RWPE2 (cell line): ENCODE measurements around the gene KCTD20.

Source experiments
- ATAC-seq: fragments of 200-7000 bp; cut with Tn5 transposase; 3 replicates; pipeline ENCODE4 v1.9.1; 2021; ENCODE audit warnings: low read depth
- DNase-seq: peaks from one replicate; pipeline ENCODE4 v3.0.0-alpha.2; 2020; ENCODE audit warnings: low spot score
- H3K27ac ChIP-seq: fragments of 450-650 bp; 2 replicates; pipeline ENCODE4 v1.5.1; 2017; ENCODE audit warnings: mild to moderate bottlenecking; ENCODE audit not compliant: poor library complexity, severe bottlenecking
- H3K27me3 ChIP-seq: fragments of 250-450 bp; sonication (Bioruptor Pico); 2 replicates; pipeline ENCODE4 v1.5.1; 2021; ENCODE audit warnings: mild to moderate bottlenecking, moderate library complexity; ENCODE audit not compliant: insufficient read depth, poor library complexity, severe bottlenecking
- H3K36me3 ChIP-seq: fragments of 250-450 bp; sonication (Bioruptor Pico); 2 replicates; pipeline ENCODE4 v1.5.1; 2020; ENCODE audit warnings: low read depth, mild to moderate bottlenecking, moderate library complexity
- H3K4me1 ChIP-seq: fragments of 250-450 bp; sonication (Bioruptor Pico); 2 replicates; pipeline ENCODE4 v1.5.1; 2021; ENCODE audit warnings: mild to moderate bottlenecking, moderate library complexity; ENCODE audit not compliant: insufficient read depth, poor library complexity, severe bottlenecking
- H3K4me3 ChIP-seq: fragments of 250-450 bp; sonication (Bioruptor Pico); 2 replicates; pipeline ENCODE4 v1.5.1; 2021; ENCODE audit warnings: mild to moderate bottlenecking, moderate library complexity; ENCODE audit not compliant: severe bottlenecking
- H3K9me3 ChIP-seq: fragments of 250-450 bp; sonication (Bioruptor Pico); 2 replicates; pipeline ENCODE4 v1.5.1; 2021; ENCODE audit warnings: mild to moderate bottlenecking, moderate library complexity; ENCODE audit not compliant: severe bottlenecking
- TF ChIP-seq, protein P1 (sequence below): fragments of 450-650 bp; IDR thresholded peaks from one replicate; pipeline ENCODE4 v1.5.1; 2017; ENCODE audit warnings: mild to moderate bottlenecking, moderate library complexity; ENCODE audit not compliant: poor library complexity, severe bottlenecking

The KCTD20 gene

DNA sequence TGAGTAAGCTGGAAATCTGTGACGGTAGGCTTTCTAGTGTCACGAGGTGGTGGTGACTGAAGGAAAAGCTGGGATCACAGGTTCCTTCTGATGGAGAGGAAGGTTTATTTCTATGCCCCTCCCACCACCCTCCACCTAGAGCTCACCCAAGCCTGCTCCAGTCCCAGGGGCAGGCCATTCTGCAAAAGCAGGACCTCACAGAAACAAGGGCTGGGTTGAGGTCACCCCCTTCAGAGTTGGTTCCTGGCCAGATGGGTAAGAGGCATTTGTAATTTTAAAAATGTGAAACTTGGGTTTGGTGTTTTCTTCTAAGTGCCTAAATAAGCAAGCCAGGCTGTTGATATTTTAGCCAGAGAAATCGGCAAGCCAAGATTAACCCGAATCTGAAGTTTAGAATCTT lies 46.6 kb downstream of the KCTD20 start:
- no peak overlapping the region for H3K4me3 ChIP-seq
- H3K4me1 ChIP-seq = no peaks in the 10 kb centered on the region
- no peaks in the 10 kb centered on the region for H3K27me3 ChIP-seq
- H3K36me3 ChIP-seq = peaks cover 38% of the 10 kb centered on the region
- ATAC-seq = no peak
- H3K27ac ChIP-seq = no peak overlapping the region
- H3K9me3 ChIP-seq = no peaks in the 10 kb centered on the region
- no peak for DNase-seq
- TF ChIP-seq, protein P1, sequence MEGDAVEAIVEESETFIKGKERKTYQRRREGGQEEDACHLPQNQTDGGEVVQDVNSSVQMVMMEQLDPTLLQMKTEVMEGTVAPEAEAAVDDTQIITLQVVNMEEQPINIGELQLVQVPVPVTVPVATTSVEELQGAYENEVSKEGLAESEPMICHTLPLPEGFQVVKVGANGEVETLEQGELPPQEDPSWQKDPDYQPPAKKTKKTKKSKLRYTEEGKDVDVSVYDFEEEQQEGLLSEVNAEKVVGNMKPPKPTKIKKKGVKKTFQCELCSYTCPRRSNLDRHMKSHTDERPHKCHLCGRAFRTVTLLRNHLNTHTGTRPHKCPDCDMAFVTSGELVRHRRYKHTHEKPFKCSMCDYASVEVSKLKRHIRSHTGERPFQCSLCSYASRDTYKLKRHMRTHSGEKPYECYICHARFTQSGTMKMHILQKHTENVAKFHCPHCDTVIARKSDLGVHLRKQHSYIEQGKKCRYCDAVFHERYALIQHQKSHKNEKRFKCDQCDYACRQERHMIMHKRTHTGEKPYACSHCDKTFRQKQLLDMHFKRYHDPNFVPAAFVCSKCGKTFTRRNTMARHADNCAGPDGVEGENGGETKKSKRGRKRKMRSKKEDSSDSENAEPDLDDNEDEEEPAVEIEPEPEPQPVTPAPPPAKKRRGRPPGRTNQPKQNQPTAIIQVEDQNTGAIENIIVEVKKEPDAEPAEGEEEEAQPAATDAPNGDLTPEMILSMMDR = no peak

DNA sequence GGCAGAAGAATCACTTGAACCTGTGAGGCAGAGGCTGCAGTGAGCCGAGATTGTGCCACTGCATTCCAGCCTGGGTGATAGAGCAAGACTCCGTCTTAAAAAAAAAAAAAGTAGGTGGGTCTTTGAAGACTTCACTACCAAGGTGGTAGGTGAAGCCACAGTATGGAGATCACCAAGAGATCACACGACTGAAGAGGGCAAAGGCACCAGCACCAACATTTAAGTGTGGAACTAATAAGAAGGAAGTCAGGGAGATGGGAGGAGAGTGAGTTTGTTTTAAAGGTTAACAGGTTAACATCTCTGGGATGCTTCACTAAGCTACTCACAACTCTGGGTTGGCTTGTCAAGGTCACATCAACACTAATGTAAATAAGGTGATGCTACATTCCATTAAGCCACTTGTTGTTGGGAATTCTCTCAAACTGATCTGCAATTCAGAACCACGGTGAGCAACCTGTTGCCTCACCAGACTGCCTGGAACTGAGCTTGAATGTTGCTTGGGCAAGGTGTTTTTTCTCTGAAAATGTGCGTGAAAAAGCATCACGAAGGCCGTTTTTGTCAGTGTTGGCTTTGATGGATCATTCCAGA lies 48.7 kb downstream of the KCTD20 start:
- peaks cover 48% of the 10 kb centered on the region for H3K36me3 ChIP-seq

DNA sequence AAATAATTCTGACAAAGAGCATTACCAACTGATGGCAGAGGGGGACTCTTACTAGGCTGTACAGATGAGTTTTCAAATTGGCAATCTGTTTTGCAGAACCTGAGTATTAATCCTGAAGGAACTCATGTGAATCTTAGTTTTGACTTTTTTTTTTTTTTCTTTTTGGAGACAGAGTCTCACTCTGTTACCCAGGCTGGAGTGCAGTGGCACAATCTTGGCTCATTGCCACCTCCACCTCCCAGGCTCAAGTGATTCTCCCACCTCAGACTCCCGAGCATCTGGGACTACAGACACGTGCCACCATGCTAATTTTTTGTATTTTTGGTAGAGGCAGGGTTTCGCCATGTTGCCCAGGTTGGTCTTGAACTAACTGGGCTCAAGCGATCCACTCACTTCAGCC lies 49.3 kb downstream of the KCTD20 start:
- no peak overlapping the region for H3K4me3 ChIP-seq
- DNase-seq (no peak), ATAC-seq (no peak)
- peaks cover 51% of the 10 kb centered on the region for H3K36me3 ChIP-seq
- H3K27me3 ChIP-seq = no peaks in the 10 kb centered on the region
- no peak overlapping the region for H3K27ac ChIP-seq
- no peaks in the 10 kb centered on the region for H3K4me1 ChIP-seq
- no peaks in the 10 kb centered on the region for H3K9me3 ChIP-seq
- TF ChIP-seq, protein P1 = no peak

More for the DNA sequence above, 48.7 kb downstream of the KCTD20 start:
- H3K4me3 ChIP-seq = no peak overlapping the region
- H3K27ac ChIP-seq = no peak overlapping the region
- ATAC-seq (no peak), DNase-seq (no peak)
- no peaks in the 10 kb centered on the region for H3K9me3 ChIP-seq
- TF ChIP-seq, protein P1 = no peak
- no peaks in the 10 kb centered on the region for H3K4me1 ChIP-seq
- H3K27me3 ChIP-seq = no peaks in the 10 kb centered on the region

DNA sequence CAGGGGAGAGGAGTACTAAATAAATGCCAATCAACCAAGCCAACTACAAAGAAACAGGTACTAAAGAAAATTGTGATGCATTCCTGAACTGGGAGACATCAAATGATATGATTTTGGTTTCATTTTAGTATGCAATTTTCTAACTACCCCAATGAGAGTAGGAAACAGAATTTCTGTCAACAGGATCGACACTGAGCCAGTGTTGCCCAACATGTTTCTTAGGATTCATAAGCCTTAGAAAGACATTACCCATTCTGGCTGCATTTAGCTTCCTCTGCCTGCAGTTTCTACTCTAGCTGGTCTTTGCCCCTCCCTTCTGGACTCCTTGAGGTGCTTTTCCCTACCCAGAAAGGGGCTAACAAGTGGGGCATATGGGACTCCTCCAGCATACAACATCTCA lies 49.8 kb downstream of the KCTD20 start:
- Histone ChIP-seq H3K27me3 (no peaks in the 10 kb centered on the region), H3K9me3 (no peaks in the 10 kb centered on the region), H3K36me3 (peaks cover 51% of the 10 kb centered on the region), H3K4me1 (no peaks in the 10 kb centered on the region), H3K4me3 (no peak overlapping the region), H3K27ac (no peak overlapping the region)
- ATAC-seq (no peak), DNase-seq (no peak)
- TF ChIP-seq, protein P1 = no peak

DNA sequence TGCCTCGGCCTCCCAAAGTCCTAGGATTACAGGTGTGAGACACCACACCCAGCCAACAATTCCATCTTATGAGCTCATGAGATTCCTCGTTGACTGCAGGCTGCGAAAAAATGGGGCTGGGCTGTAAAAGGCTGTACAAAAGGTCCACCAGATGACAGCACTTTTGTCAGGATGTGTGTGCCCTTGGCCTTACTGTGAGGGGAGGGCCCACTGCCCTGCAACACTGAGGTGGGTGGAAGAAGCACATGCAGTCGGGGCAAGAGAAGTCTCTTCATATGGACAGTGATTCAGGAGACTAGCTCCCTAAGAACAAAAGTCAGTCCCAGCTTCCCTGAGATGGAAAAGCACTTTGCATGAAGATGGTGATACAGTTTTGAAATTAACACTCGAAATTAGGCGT lies 50.5 kb downstream of the KCTD20 start:
- Histone ChIP-seq H3K36me3 (peaks cover 48% of the 10 kb centered on the region), H3K9me3 (no peaks in the 10 kb centered on the region), H3K27ac (no peak overlapping the region), H3K4me1 (no peaks in the 10 kb centered on the region), H3K4me3 (no peak overlapping the region), H3K27me3 (no peaks in the 10 kb centered on the region)
- DNase-seq = no peak
- no peak for ATAC-seq
- TF ChIP-seq, protein P1 = no peak
